DMS53 treated with DMSO at 0.1 percent for 48 hours (cell line): ENCODE results near the gene TAF7.
A peak's percentile ranks its signal among the peaks of the same experiment; 100 is the strongest.
"Not testable (repeated sequence)": the region's sequence is repeated elsewhere in the genome, so short reads cannot be mapped to it uniquely, and the experiment has no call there.

ENCODE experiments used
- DNase-seq: peaks from one replicate; lab custom pipeline; 2025; ENCODE audit not compliant: unreplicated experiment; lab: John Stamatoyannopoulos, UW

The TAF7 gene

GRCh38 chr5:141320225-141321169, at the start of gene TAF7:
TSS of gene TAF7 (minus strand) at chr5:141320784. CDS start at chr5:141320044, 740 bp downstream.
- DNase-seq: peak; percentile 87

- DNase-seq: no peak
These were observed 45.7 kb upstream of the TAF7 start for GRCh38 chr5:141366016-141366896.

- no peak for DNase-seq
These were observed 43.5 kb upstream of the TAF7 start, which contains the start of gene PCDHGA5 for GRCh38 chr5:141363952-141364660. TSS of gene PCDHGA5 (plus strand) at chr5:141364162. CDS start at chr5:141364331, 169 bp downstream.

- no peak for DNase-seq
These were observed 42.1 kb upstream of the TAF7 start for GRCh38 chr5:141362719-141363118.

- no peak for DNase-seq
These were observed 40.1 kb upstream of the TAF7 start for GRCh38 chr5:141360685-141361084.

GRCh38 chr5:141359790-141360426, 39.3 kb upstream of the TAF7 start, which contains the start of gene PCDHGB2:
TSS of gene PCDHGB2 (plus strand) at chr5:141359994. CDS start at chr5:141360136, 142 bp downstream.
- no peak for DNase-seq

- no peak for DNase-seq
These were observed 36.4 kb upstream of the TAF7 start for GRCh38 chr5:141356950-141357349.

- no peak for DNase-seq
These were observed 35.5 kb upstream of the TAF7 start for GRCh38 chr5:141356133-141356532.

GRCh38 chr5:141355641-141356040, 35.1 kb upstream of the TAF7 start:
- DNase-seq: no peak

GRCh38 chr5:141354900-141355469, 34.4 kb upstream of the TAF7 start, which contains the start of gene PCDHGA4:
TSS of gene PCDHGA4 (plus strand) at chr5:141355021. CDS start at chr5:141355108, 87 bp downstream.
- DNase-seq: no peak

- no peak for DNase-seq
These were observed 31.0 kb upstream of the TAF7 start for GRCh38 chr5:141351591-141351990.

- DNase-seq: peak; percentile 85
These were observed 29.5 kb upstream of the TAF7 start, which contains the start of gene PCDHGB1 for GRCh38 chr5:141349917-141350619. TSS of gene PCDHGB1 (plus strand) at chr5:141350099. CDS start at chr5:141350261, 162 bp downstream.

GRCh38 chr5:141346017-141346416, 25.4 kb upstream of the TAF7 start:
- not testable (repeated sequence) for DNase-seq

- DNase-seq: no peak
These were observed 24.7 kb upstream of the TAF7 start for GRCh38 chr5:141345327-141345726.

- DNase-seq: no peak
These were observed 23.4 kb upstream of the TAF7 start for GRCh38 chr5:141343953-141344463.

- no peak for DNase-seq
These were observed 22.8 kb upstream of the TAF7 start, which contains the start of gene PCDHGA3 for GRCh38 chr5:141343242-141343952. TSS of gene PCDHGA3 (plus strand) at chr5:141343829. CDS start at chr5:141344034, 205 bp downstream.

- DNase-seq: no peak
These were observed 22.2 kb upstream of the TAF7 start for GRCh38 chr5:141342773-141343172.

- not testable (repeated sequence) for DNase-seq
These were observed 20.3 kb upstream of the TAF7 start for GRCh38 chr5:141340781-141341354.
